Fibroblast of lung (primary cell): Measurements from ENCODE around the gene RTN3.

Experiments used
- EZH2 ChIP-seq: IDR thresholded peaks from 2 replicates; pipeline ENCODE4 v1.5.1; 2012; ENCODE audit warnings: low read length, control low read depth, mild to moderate bottlenecking; ENCODE audit errors: missing control alignments
- TF ChIP-seq, protein P1 (sequence below), 2 donors: IDR thresholded peaks in 1 of 2; conservative IDR thresholded peaks in 1 of 2; 1 replicate in 1 of 2; 2 replicates in 1 of 2; pipeline ENCODE4 v1.5.1; 2011 to 2012; ENCODE audit warnings: low read length in 2 of 2, control low read depth in 1 of 2, inconsistent platforms in 1 of 2, low read depth in 1 of 2, mild to moderate bottlenecking in 1 of 2

DNA sequence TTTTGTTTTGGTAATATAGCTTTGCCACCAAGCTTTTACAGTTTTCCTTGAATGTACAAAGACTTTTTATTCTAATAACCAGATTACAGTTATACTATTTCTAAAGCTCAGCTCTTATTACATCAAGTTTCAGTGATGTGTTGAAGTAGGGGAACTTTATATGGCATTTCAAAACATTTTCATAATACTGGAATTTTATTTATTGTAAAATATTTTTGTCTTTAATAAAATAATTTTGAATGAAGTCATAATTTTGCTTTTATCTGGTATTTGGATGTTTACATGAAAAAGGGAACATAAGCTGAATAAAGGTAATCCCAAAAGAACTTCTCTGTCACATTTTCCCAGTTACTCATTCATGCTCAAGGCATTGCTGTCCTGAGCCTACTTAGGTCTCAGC lies 34.7 kb downstream of the RTN3 start:
- TF ChIP-seq, protein P1, sequence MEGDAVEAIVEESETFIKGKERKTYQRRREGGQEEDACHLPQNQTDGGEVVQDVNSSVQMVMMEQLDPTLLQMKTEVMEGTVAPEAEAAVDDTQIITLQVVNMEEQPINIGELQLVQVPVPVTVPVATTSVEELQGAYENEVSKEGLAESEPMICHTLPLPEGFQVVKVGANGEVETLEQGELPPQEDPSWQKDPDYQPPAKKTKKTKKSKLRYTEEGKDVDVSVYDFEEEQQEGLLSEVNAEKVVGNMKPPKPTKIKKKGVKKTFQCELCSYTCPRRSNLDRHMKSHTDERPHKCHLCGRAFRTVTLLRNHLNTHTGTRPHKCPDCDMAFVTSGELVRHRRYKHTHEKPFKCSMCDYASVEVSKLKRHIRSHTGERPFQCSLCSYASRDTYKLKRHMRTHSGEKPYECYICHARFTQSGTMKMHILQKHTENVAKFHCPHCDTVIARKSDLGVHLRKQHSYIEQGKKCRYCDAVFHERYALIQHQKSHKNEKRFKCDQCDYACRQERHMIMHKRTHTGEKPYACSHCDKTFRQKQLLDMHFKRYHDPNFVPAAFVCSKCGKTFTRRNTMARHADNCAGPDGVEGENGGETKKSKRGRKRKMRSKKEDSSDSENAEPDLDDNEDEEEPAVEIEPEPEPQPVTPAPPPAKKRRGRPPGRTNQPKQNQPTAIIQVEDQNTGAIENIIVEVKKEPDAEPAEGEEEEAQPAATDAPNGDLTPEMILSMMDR (conservative IDR thresholded peaks at IDR 0.05 in 1 of 2, IDR thresholded peaks at IDR 0.05 in 1 of 2; ENCODE audit: low read depth in 1 of 2, low read length in 2 of 2), result no peak
- TF ChIP-seq EZH2, result no peak
